Activated T-helper 1 cell treated with anti-CD3 and anti-CD28 coated beads, Interleukin-2, amount 50 U/mL, for 16 hours (primary cell): ENCODE results near the gene HGS.

Experiments
- DNase-seq, 2 donors: peaks; one replicate each; pipeline ENCODE4 v3.0.0-alpha.2; 2020; ENCODE audit warnings: low read depth in 1 of 2, low spot score in 1 of 2

HGS gene

GRCh38 chr17:81705518-81706231 lies 21.9 kb downstream of the HGS start:
- DNase-seq, result no peak

GRCh38 chr17:81706232-81706611 lies 22.4 kb downstream of the HGS start:
- no peak for DNase-seq

GRCh38 chr17:81706757-81707624 lies 23.2 kb downstream of the HGS start:
- no peak for DNase-seq

- DNase-seq, result no peak
Measured at GRCh38 chr17:81707725-81708646, 24.2 kb downstream of the HGS start.

- DNase-seq, result no peak
Measured at GRCh38 chr17:81708739-81709185, 25.0 kb downstream of the HGS start.

- DNase-seq, result no peak
Measured at GRCh38 chr17:81710514-81711308, 26.9 kb downstream of the HGS start.

- DNase-seq, result peak; percentile 46 to 71
Measured at GRCh38 chr17:81711814-81712467, 28.1 kb downstream of the HGS start, which contains the start of gene SLC25A10. Gene SLC25A10, plus strand, starts transcription at chr17:81712284. Its CDS starts 143 bp downstream, at chr17:81712427.

- no peak for DNase-seq
Measured at GRCh38 chr17:81712468-81713003, 28.7 kb downstream of the HGS start.

- DNase-seq, result no peak
Measured at GRCh38 chr17:81713004-81713555, 29.3 kb downstream of the HGS start.

GRCh38 chr17:81713556-81714411 lies 30.0 kb downstream of the HGS start:
- no peak for DNase-seq

GRCh38 chr17:81714412-81715106 lies 30.7 kb downstream of the HGS start:
- DNase-seq, result no peak

- DNase-seq, result no peak
Measured at GRCh38 chr17:81715107-81715871, 31.5 kb downstream of the HGS start.

GRCh38 chr17:81715872-81716673 lies 32.3 kb downstream of the HGS start:
- no peak for DNase-seq

GRCh38 chr17:81716674-81716996 lies 32.8 kb downstream of the HGS start:
- DNase-seq, result no peak

GRCh38 chr17:81717049-81717765 lies 33.4 kb downstream of the HGS start:
- DNase-seq, result no peak

GRCh38 chr17:81717766-81718089 lies 33.9 kb downstream of the HGS start:
- DNase-seq, result no peak
